Muscle of leg (tissue), 11 donors: ENCODE data around the gene UVRAG. TPM values are rescaled to one million over a fixed set of nuclear protein-coding genes. Genes with fewer than 3 reads are reported as not detected.
A peak's percentile ranks its signal among the peaks of the same experiment; 100 is the strongest.

ENCODE experiments used
- DNase-seq: peaks from one replicate; pipeline ENCODE4 v3.0.0; 2013
- H3K27ac ChIP-seq: one replicate; pipeline ENCODE4 v1.5.1; 2013; ENCODE audit warnings: mild to moderate bottlenecking, low read length, control low read depth
- H3K27me3 ChIP-seq: one replicate; pipeline ENCODE4 v1.6.1; 2013; ENCODE audit warnings: low read length; ENCODE audit not compliant: control insufficient read depth, insufficient read depth
- H3K36me3 ChIP-seq: one replicate; pipeline ENCODE4 v1.6.1; 2013; ENCODE audit warnings: low read length; ENCODE audit not compliant: control insufficient read depth, insufficient read depth
- H3K4me1 ChIP-seq: one replicate; pipeline ENCODE4 v1.6.1; 2013; ENCODE audit warnings: low read length; ENCODE audit not compliant: control insufficient read depth, insufficient read depth
- H3K4me3 ChIP-seq: one replicate; pipeline ENCODE4 v1.5.1; 2013; ENCODE audit warnings: low read length, control low read depth
- H3K9me3 ChIP-seq: replicated peaks from 2 replicates; pipeline ENCODE4 v1.6.1; 2013; ENCODE audit warnings: low read depth, low read length; ENCODE audit not compliant: control insufficient read depth
- WGBS: methylation state at CpG from one replicate; pipeline ENCODE4 v1.1.5; 2013; ENCODE audit warnings: missing lambda C conversion rate; ENCODE audit not compliant: insufficient coverage; 5-methylcytosine and 5-hydroxymethylcytosine counted together
- polyA plus RNA-seq, 8 donors: library from polyadenylated mRNA; unstranded; fragments of 120-200 nt; gene quantifications; one replicate each; pipeline versions ENCODE4 v1.2.1 to v1.2.3, GENCODE V29; 2013; ENCODE audit warnings: inconsistent platforms in 1 of 8, low replicate concordance in 1 of 8; ENCODE audit not compliant: insufficient read length in 8 of 8, insufficient read depth in 1 of 8
- total RNA-seq: library from RNA; stranded (reverse); fragments of 120-200 nt; gene quantifications from one replicate; pipeline ENCODE4 v1.2.4, GENCODE V29; 2013

Gene UVRAG
- total and polyA plus RNA-seq, 9 donors = 8.1 to 10.2 (median 9.1) TPM

GRCh38 chr11:76085270-76085669 is 270.3 kb downstream of the UVRAG start:
- no CpG with 5 or more reads among the region's 1 CpG for WGBS
- Histone ChIP-seq H3K4me1 (no peaks in the 10 kb centered on the region), H3K9me3 (peaks cover 2% of the 10 kb centered on the region), H3K27me3 (no peaks in the 10 kb centered on the region), H3K27ac (no peak overlapping the region), H3K36me3 (no peaks in the 10 kb centered on the region), H3K4me3 (no peak overlapping the region)
- no peak for DNase-seq

- WGBS = no CpG with 5 or more reads among the region's 6 CpGs
- H3K4me1 ChIP-seq = no peaks in the 10 kb centered on the region
- H3K9me3 ChIP-seq = peaks cover 10% of the 10 kb centered on the region
- DNase-seq = no peak
- H3K36me3 ChIP-seq = no peaks in the 10 kb centered on the region
- no peaks in the 10 kb centered on the region for H3K27me3 ChIP-seq
- no peak overlapping the region for H3K4me3 ChIP-seq
- H3K27ac ChIP-seq = no peak overlapping the region
Observed at GRCh38 chr11:76086743-76087635, 272.0 kb downstream of the UVRAG start.

GRCh38 chr11:76087749-76088148 is 272.7 kb downstream of the UVRAG start:
- no peak overlapping the region for H3K4me3 ChIP-seq
- 82% methylated on average over 3 of the region's 6 CpGs for WGBS

GRCh38 chr11:76088511-76088910 is 273.5 kb downstream of the UVRAG start:
- H3K36me3 ChIP-seq = no peaks in the 10 kb centered on the region
- no peaks in the 10 kb centered on the region for H3K4me1 ChIP-seq
- H3K9me3 ChIP-seq = peaks cover 10% of the 10 kb centered on the region
- no peak overlapping the region for H3K27ac ChIP-seq
- no peak overlapping the region for H3K4me3 ChIP-seq
- H3K27me3 ChIP-seq = no peaks in the 10 kb centered on the region
- 66% methylated on average over 2 of the region's 3 CpGs for WGBS
- no peak for DNase-seq

More at GRCh38 chr11:76087749-76088148, 272.7 kb downstream of the UVRAG start:
- Histone ChIP-seq H3K27me3 (no peaks in the 10 kb centered on the region), H3K27ac (no peak overlapping the region), H3K36me3 (no peaks in the 10 kb centered on the region), H3K9me3 (peaks cover 10% of the 10 kb centered on the region), H3K4me1 (no peaks in the 10 kb centered on the region)
- no peak for DNase-seq

- H3K36me3 ChIP-seq = no peaks in the 10 kb centered on the region
- peaks cover 10% of the 10 kb centered on the region for H3K9me3 ChIP-seq
- no peaks in the 10 kb centered on the region for H3K27me3 ChIP-seq
- H3K27ac ChIP-seq = no peak overlapping the region
- no peak for DNase-seq
- no peaks in the 10 kb centered on the region for H3K4me1 ChIP-seq
- WGBS = 100% methylated on average over 1 of the region's 2 CpGs
- H3K4me3 ChIP-seq = no peak overlapping the region
Observed at GRCh38 chr11:76090174-76090573, 275.2 kb downstream of the UVRAG start.

- Histone ChIP-seq H3K9me3 (peaks cover 10% of the 10 kb centered on the region), H3K36me3 (no peaks in the 10 kb centered on the region), H3K4me3 (no peak overlapping the region), H3K27ac (no peak overlapping the region), H3K4me1 (no peaks in the 10 kb centered on the region), H3K27me3 (no peaks in the 10 kb centered on the region)
- 100% methylated on average over 1 of the region's 1 CpG for WGBS
- no peak for DNase-seq
Observed at GRCh38 chr11:76090821-76091220, 275.8 kb downstream of the UVRAG start.

GRCh38 chr11:76094740-76095139 is 279.7 kb downstream of the UVRAG start:
- WGBS = no CpG with 5 or more reads among the region's 4 CpGs
- no peak overlapping the region for H3K27ac ChIP-seq

GRCh38 chr11:76095891-76096290 is 280.9 kb downstream of the UVRAG start:
- no peaks in the 10 kb centered on the region for H3K4me1 ChIP-seq
- no peaks in the 10 kb centered on the region for H3K27me3 ChIP-seq
- H3K36me3 ChIP-seq = no peaks in the 10 kb centered on the region
- no peak for DNase-seq
- H3K4me3 ChIP-seq = no peak overlapping the region
- H3K9me3 ChIP-seq = peaks cover 3% of the 10 kb centered on the region
- no peak overlapping the region for H3K27ac ChIP-seq

More at GRCh38 chr11:76094740-76095139, 279.7 kb downstream of the UVRAG start:
- peak; percentile 23 for DNase-seq
- Histone ChIP-seq H3K4me1 (no peaks in the 10 kb centered on the region), H3K4me3 (no peak overlapping the region), H3K27me3 (no peaks in the 10 kb centered on the region), H3K9me3 (peaks cover 10% of the 10 kb centered on the region), H3K36me3 (no peaks in the 10 kb centered on the region)

GRCh38 chr11:76096552-76096951 is 281.5 kb downstream of the UVRAG start:
- Histone ChIP-seq H3K27me3 (no peaks in the 10 kb centered on the region), H3K36me3 (no peaks in the 10 kb centered on the region), H3K9me3 (peaks cover 2% of the 10 kb centered on the region), H3K27ac (no peak overlapping the region), H3K4me1 (no peaks in the 10 kb centered on the region), H3K4me3 (no peak overlapping the region)
- DNase-seq = no peak
- WGBS = 91% methylated on average over 5 of the region's 6 CpGs

GRCh38 chr11:76102802-76103201 is 287.8 kb downstream of the UVRAG start:
- 20% methylated on average over 1 of the region's 1 CpG for WGBS
- DNase-seq = peak; percentile 56
- H3K4me3 ChIP-seq = no peak overlapping the region
- no peaks in the 10 kb centered on the region for H3K9me3 ChIP-seq
- H3K36me3 ChIP-seq = no peaks in the 10 kb centered on the region
- H3K27me3 ChIP-seq = no peaks in the 10 kb centered on the region
- H3K27ac ChIP-seq = no peak overlapping the region
- H3K4me1 ChIP-seq = peaks cover 4% of the 10 kb centered on the region
